HepG2 (cell line): ENCODE data around the gene TMCO4. TPM values are rescaled to one million over a fixed set of nuclear protein-coding genes. Genes with fewer than 3 reads are reported as not detected.

Source experiments
- IRF9 ChIP-seq: sonication (generic); formaldehyde crosslinking; IDR thresholded peaks from 2 replicates; pipeline ENCODE4 v1.8.0; 2022; ENCODE audit warnings: missing genetic modification reagents, mild to moderate bottlenecking, borderline replicate concordance
- MLLT10 ChIP-seq: sonication (generic); formaldehyde crosslinking; IDR thresholded peaks from 2 replicates; pipeline ENCODE4 v1.4.0; 2020; ENCODE audit warnings: missing genetic modification reagents
- NFATC3 ChIP-seq: sonication (generic); formaldehyde crosslinking; IDR thresholded peaks from 2 replicates; pipeline ENCODE4 v1.5.1; 2020; ENCODE audit warnings: mild to moderate bottlenecking, missing genetic modification reagents
- NFYC ChIP-seq: IDR thresholded peaks from 2 replicates; pipeline ENCODE4 v1.6.1; 2016; ENCODE audit warnings: missing genetic modification reagents, missing compliant biosample characterization
- NKX3-1 ChIP-seq: sonication (generic); formaldehyde crosslinking; IDR thresholded peaks from 2 replicates; pipeline ENCODE4 v1.5.0; 2020; ENCODE audit warnings: missing genetic modification reagents
- PPARG ChIP-seq: conservative IDR thresholded peaks from 2 replicates; pipeline ENCODE4 v1.6.1; 2016; ENCODE audit warnings: missing biosample characterization, missing genetic modification reagents
- SETDB1 ChIP-seq: sonication (generic); formaldehyde crosslinking; IDR thresholded peaks from 2 replicates; pipeline ENCODE4 v1.5.1; 2020; ENCODE audit warnings: missing genetic modification reagents, mild to moderate bottlenecking, borderline replicate concordance
- SKIL ChIP-seq: sonication (generic); formaldehyde crosslinking; IDR thresholded peaks from 2 replicates; pipeline ENCODE4 v1.8.0; 2022; ENCODE audit warnings: missing genetic modification reagents, mild to moderate bottlenecking, moderate library complexity, borderline replicate concordance
- XBP1 ChIP-seq: sonication (generic); formaldehyde crosslinking; IDR thresholded peaks from 2 replicates; pipeline ENCODE4 v1.5.0; 2020; ENCODE audit warnings: missing genetic modification reagents
- ZMAT5 ChIP-seq: sonication (generic); formaldehyde crosslinking; IDR thresholded peaks from 2 replicates; pipeline ENCODE4 v1.5.0; 2020; ENCODE audit warnings: mild to moderate bottlenecking, low read depth, missing genetic modification reagents, borderline replicate concordance
- ZNF331 ChIP-seq: sonication (generic); formaldehyde crosslinking; IDR thresholded peaks from 2 replicates; pipeline ENCODE4 v1.4.0; 2020; ENCODE audit warnings: missing genetic modification reagents
- ZNF556 ChIP-seq: sonication (generic); formaldehyde crosslinking; IDR thresholded peaks from 2 replicates; pipeline ENCODE4 v1.4.0; 2020; ENCODE audit warnings: mild to moderate bottlenecking, missing genetic modification reagents, borderline replicate concordance
- ZNF580 ChIP-seq: IDR thresholded peaks from 2 replicates; pipeline ENCODE4 v1.6.1; 2016; ENCODE audit warnings: low read depth, borderline replicate concordance
- polyA plus RNA-seq, 8 experiments: library from polyadenylated mRNA; depleted of rRNA in 3 of 8; stranded (reverse) in 7 of 8; unstranded in 1 of 8; fragments of >200 nt; fragmentation: Illumina TruSeq in 4 of 8; extraction: Trizol in 4 of 8; gene quantifications; 2 replicates each; pipeline versions ENCODE4 v1.2.1 to v1.2.3, GENCODE V29; 2011 to 2016; ENCODE audit warnings: low read depth in 4 of 8, missing spikeins in 1 of 8, mixed read lengths in 1 of 8; ENCODE audit not compliant: insufficient read depth in 1 of 8
- total RNA-seq, 5 experiments: library from RNA; depleted of rRNA; stranded (reverse); fragments of >200 nt; fragmentation: Illumina TruSeq; extraction: Trizol; gene quantifications; 2 replicates each; pipeline ENCODE4 v1.2.3, GENCODE V29; 2016; ENCODE audit warnings: low read depth in 1 of 5
- TF ChIP-seq, protein P1 (sequence below): sonication (generic); formaldehyde crosslinking; IDR thresholded peaks from 2 replicates; pipeline ENCODE4 v1.4.0; 2020; ENCODE audit warnings: missing genetic modification reagents
- TF ChIP-seq, protein P2 (sequence below): IDR thresholded peaks from 2 replicates; pipeline ENCODE4 v1.6.1; 2016; ENCODE audit warnings: missing compliant biosample characterization, missing genetic modification reagents, borderline replicate concordance
- TF ChIP-seq, protein P3 (sequence below): sonication (generic); formaldehyde crosslinking; IDR thresholded peaks from 2 replicates; pipeline ENCODE4 v1.9.0; 2021; ENCODE audit warnings: missing genetic modification reagents, borderline replicate concordance

Gene TMCO4
- total and polyA plus RNA-seq, 2 of the 13 experiments (the other 11 are each of a cell fraction or from before 2014, with no cell fraction given) = 2.1 to 4.1 TPM

DNA sequence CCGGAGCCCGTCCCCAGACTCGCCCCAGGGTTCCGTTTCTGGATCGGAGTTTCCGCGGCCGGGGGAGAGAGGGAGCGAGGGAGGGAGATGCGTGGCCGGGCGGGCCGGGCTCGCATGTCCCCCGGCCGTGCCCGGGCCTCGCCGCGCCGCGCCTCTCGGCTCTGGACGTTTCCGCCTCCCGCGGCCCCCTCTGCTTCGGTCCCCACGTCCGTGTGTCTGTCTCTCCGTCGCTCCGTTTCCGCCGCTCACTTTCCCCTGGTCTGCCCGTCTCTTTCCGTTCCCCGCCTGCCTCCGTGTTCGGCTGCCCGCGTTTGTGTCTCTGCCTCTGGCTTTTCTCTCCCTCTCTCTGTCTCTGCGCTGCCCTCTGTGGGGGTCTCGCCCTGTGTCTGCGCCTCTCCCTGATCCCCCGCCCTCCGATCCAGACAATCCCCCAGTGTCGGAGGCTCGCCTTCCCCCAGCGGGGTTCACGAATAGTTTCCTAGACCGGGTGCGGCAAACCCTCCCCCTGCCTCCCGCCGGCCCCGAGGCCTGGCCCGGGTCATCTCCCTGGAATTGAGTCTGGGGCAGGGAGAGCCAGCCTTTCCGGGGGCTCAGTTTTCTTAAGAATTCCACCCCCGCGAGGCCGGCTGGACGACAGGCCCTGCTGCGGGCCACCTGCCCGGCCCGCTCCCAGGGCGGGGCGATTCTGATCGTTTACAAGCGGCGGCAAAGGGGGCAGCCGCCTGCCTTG lies 154.9 kb downstream of the TMCO4 start (continued):
- TF ChIP-seq, protein P1, sequence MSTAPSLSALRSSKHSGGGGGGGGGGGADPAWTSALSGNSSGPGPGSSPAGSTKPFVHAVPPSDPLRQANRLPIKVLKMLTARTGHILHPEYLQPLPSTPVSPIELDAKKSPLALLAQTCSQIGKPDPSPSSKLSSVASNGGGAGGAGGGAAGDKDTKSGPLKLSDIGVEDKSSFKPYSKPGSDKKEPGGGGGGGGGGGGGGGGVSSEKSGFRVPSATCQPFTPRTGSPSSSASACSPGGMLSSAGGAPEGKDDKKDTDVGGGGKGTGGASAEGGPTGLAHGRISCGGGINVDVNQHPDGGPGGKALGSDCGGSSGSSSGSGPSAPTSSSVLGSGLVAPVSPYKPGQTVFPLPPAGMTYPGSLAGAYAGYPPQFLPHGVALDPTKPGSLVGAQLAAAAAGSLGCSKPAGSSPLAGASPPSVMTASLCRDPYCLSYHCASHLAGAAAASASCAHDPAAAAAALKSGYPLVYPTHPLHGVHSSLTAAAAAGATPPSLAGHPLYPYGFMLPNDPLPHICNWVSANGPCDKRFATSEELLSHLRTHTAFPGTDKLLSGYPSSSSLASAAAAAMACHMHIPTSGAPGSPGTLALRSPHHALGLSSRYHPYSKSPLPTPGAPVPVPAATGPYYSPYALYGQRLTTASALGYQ (CRISPR knock-in tag) = no peak
- TF ChIP-seq PPARG (CRISPR knock-in tag) (no peak), XBP1 (no peak), SETDB1 (CRISPR knock-in tag) (no peak), ZNF556 (CRISPR knock-in tag) (no peak), NFYC (CRISPR knock-in tag) (no peak), MLLT10 (CRISPR knock-in tag) (no peak), NFATC3 (CRISPR knock-in tag) (no peak), SKIL (CRISPR knock-in tag) (no peak), ZMAT5 (no peak), NKX3-1 (CRISPR knock-in tag) (no peak), ZNF331 (CRISPR knock-in tag) (no peak), IRF9 (CRISPR knock-in tag) (no peak), ZNF580 (CRISPR knock-in tag) (no peak)
- TF ChIP-seq, protein P2, sequence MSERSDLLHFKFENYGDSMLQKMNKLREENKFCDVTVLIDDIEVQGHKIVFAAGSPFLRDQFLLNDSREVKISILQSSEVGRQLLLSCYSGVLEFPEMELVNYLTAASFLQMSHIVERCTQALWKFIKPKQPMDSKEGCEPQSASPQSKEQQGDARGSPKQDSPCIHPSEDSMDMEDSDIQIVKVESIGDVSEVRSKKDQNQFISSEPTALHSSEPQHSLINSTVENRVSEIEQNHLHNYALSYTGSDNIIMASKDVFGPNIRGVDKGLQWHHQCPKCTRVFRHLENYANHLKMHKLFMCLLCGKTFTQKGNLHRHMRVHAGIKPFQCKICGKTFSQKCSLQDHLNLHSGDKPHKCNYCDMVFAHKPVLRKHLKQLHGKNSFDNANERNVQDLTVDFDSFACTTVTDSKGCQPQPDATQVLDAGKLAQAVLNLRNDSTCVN (CRISPR knock-in tag) = no peak
- TF ChIP-seq, protein P3, sequence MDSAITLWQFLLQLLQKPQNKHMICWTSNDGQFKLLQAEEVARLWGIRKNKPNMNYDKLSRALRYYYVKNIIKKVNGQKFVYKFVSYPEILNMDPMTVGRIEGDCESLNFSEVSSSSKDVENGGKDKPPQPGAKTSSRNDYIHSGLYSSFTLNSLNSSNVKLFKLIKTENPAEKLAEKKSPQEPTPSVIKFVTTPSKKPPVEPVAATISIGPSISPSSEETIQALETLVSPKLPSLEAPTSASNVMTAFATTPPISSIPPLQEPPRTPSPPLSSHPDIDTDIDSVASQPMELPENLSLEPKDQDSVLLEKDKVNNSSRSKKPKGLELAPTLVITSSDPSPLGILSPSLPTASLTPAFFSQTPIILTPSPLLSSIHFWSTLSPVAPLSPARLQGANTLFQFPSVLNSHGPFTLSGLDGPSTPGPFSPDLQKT = no peak
